HEK293 (cell line): ENCODE results near the gene TMEM127.

Experiments used
- CTCF ChIP-seq: fragments of 450-650 bp; formaldehyde crosslinking; IDR thresholded peaks from 2 replicates; pipeline ENCODE4 v1.5.1; 2016; ENCODE audit warnings: missing biosample characterization, missing genetic modification characterization
- ZNF169 ChIP-seq: fragments of 450-650 bp; formaldehyde crosslinking; IDR thresholded peaks from 2 replicates; pipeline ENCODE4 v1.5.1; 2016; ENCODE audit warnings: missing biosample characterization, missing genetic modification characterization
- ZSCAN30 ChIP-seq: fragments of 450-650 bp; IDR thresholded peaks from 2 replicates; pipeline ENCODE4 v1.5.1; 2018; ENCODE audit warnings: missing biosample characterization, mild to moderate bottlenecking, missing genetic modification characterization, moderate library complexity

- TF ChIP-seq ZSCAN30 = no peak
- no peak for TF ChIP-seq CTCF (tag by site-specific recombination)
- TF ChIP-seq ZNF169 (tag by site-specific recombination) = no peak
These were observed 8.7 kb upstream of the TMEM127 start for GRCh38 chr2:96274355-96275056.
